Stimulated activated CD8-positive, alpha-beta memory T cell treated with anti-CD3 and anti-CD28 coated beads, Interleukin-15, amount 100 ng/mL, for 24 hours (primary cell): Measurements from ENCODE around the gene PVALB.

ENCODE experiments used
- DNase-seq: peaks from one replicate; pipeline ENCODE4 v3.0.0-alpha.2; 2020; ENCODE audit warnings: low read depth

The PVALB gene

DNA sequence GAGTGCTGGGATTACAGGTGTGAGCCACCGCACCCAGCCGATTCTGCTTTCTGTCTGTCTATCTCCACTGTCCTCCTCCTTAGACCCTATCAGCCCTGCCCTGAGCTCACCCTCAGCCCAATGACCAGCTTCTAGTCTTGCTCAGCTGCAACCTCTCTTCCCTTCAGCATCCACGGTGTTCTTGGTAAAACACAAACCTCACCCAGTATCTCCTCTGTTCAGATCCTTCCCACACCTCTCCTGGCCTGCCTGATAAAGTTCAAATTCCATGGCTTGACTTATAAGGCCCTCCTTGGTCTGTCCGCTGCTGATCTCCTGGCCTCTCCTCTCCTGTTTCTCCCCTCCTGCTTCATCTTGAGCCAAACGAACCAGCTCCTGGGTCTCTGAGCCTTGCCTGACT lies 29.4 kb upstream of the PVALB start:
- DNase-seq: no peak

DNA sequence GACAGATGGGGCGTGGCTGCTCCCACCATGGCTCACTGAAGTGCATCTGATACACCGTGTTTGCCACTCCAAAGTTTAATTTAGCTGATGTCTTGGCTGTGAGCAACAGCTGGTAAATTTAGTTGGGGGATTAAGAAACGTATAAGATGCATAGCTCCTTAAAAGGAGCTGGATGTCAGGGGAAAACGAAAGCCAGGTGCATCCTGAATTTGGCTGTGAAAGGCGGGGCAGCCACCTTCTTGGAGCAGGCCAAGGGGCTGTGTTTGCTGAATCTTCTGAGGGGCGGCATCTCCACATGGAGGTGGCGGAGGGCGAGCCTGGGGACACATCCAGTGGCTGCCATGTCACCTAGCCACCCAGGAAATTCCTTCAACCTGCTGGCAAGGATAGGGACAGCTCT lies 23.3 kb upstream of the PVALB start:
- no peak for DNase-seq

DNA sequence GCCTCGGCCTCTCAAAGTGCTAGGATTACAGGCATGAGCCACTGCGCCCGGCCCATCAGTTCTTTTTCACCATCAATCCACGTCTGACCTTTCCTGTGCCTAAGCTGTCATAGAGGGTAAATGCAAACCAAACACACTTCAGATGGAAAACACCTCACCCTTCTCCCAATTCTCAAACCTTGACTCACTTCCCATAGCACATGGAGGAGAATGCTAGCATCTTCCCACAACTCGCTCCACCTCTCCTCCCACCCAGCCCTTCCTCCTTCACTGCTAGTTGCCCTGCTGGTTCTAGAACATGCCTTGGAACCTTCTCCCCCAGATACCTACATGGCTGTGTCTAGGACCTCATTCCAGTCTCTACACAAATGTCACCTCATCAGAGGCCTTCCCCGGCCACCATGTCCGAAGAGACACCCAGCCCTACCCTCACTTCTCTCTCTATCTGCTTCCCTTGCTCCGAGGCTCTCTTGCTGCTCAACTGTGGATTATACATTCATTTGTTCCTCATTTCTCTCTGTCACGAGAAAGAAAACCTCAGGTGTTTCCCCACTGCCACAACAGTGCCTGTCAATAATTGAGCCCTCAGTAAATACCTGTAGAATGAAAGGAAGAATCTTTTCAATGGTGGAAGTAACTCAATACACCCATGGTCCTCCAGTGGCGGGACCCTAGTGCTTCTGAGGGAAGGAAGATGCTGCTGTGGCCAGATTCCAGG lies 22.7 kb upstream of the PVALB start:
- no peak for DNase-seq

DNA sequence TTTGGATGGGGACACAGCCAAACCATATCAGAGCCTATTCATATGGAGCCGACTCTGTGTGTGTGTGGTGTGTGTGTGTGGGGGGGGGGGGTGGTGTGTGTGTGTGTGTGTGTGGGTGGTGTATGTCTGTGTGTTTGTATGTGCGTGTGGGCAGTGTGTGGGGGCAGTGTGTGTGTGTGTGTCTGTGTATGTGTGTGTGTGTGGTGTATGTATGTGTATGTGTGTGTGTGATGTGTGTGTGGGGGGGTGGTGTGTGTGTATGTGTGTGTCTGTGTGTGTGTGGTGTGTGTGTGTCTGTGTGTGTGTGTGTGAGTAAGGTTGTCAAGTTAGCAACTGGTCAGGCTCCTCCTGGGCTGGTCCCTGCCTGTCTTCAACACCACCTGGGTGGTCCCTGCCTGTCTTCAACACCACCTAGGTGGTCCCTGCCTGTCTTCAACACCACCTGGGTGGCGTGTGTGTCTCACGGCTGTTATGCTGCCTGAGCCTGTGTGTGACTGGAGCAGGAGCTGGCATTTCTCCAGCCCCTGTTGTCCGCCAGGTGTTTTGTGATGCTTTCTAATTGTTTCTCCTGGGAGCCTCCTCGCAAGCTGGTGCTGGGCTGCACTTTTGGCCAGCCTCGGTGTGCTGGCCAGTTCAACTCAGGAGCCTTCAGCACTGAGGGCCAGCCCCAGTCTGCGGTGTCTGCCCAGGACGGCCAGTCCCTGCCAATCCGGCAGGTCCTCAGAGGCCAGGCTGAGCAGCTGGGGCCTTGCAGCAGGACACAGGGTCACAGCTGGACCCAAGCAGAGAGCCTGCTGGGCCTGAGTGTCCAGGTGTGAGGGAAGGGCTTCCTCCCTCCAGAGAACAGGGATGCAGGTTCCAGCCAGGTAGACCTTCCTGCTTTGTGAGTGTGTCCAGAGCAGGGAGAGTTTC lies 21.5 kb upstream of the PVALB start:
- DNase-seq: no peak

DNA sequence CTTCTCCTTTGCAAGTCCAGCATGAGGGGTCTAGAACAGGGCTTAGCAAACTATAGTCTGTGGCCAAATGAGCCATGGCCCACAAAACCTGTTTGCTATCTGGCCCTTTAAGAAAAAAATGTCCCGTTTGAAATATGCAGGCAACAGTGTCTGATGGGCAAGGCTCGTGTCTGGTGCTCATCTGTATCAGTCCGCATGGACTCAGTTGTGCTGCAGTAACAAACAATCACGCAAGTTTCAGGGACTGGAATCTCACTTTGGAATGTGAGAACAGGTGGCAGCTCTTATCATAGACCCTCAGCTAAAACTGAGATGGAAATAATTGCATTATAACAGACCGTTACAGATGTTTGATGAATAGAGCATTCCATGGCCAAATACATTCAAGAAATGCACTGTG lies 19.1 kb upstream of the PVALB start:
- DNase-seq: no peak

DNA sequence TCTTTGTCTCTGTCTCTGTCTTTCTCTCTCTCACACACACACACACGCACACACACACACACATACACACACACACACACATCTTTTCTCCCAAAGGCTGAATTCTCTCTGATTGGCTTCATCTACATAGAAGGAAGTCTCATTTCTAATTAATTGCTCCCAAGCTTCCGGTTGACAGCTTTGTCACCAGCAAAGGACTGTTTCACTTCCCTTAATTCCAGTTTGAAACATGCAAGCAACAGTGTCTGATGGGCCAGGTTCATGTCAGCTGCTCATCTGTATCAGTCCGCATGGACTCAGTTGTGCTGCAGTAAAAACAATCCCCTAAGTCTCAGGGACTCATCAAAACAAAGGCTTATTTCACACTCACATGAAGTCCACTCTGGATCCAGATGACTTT lies 16.2 kb upstream of the PVALB start:
- no peak for DNase-seq

DNA sequence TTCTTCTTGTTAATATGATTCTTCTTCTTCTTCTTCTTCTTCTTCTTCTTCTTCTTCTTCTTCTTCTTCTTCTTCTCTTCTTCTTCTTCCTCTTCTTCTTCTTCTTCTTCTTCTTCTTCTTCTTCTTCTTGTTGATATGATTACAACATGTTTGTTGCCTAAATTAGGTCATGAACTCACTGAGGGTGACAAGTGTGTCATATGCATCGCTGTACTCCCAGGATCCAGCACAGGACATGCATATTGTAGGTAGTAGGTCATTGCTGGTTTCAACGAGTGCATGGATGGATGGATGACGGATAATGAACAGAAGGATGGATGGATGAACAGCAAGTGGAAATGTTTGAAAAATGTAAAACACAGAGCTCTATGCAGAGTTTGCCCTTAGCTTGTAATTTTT lies 14.9 kb upstream of the PVALB start:
- no peak for DNase-seq

DNA sequence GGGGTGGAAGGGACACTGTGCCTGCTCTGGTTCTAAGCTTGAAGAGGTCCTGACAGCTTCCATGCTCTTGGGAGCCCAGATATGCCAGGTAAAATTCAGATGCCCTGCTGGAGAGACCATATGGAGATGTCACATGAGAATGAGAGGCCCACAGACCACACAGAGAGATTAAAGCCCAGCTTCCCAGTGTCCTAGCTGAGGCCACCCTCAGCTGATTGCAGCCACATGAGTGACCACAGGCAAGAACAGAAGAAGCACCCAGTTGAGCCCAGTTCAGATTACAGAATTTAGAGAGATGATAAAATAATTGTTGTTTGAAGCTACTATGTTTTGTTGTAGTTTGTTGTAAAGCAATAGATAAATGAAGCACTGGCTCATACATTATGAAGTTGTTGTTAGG lies 14.4 kb upstream of the PVALB start:
- DNase-seq: no peak

DNA sequence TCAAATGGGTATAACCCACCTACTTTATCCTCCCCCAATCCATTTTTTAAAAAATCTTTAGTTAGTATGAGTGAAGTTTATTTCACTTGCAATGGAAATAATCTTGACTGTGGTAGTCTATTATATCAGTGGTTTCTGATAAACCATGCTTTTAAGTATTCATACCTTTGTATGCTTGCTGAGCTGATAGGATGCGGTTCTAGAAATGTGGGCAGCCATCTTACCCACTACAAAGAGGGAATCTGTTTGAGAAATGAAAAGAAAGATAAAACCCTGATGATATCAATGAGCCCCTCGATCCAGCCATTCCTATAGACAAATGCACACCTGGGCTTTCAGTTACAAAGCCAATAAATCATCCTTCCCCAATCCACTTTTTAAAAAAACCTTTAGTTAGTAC lies 13.8 kb upstream of the PVALB start:
- no peak for DNase-seq

DNA sequence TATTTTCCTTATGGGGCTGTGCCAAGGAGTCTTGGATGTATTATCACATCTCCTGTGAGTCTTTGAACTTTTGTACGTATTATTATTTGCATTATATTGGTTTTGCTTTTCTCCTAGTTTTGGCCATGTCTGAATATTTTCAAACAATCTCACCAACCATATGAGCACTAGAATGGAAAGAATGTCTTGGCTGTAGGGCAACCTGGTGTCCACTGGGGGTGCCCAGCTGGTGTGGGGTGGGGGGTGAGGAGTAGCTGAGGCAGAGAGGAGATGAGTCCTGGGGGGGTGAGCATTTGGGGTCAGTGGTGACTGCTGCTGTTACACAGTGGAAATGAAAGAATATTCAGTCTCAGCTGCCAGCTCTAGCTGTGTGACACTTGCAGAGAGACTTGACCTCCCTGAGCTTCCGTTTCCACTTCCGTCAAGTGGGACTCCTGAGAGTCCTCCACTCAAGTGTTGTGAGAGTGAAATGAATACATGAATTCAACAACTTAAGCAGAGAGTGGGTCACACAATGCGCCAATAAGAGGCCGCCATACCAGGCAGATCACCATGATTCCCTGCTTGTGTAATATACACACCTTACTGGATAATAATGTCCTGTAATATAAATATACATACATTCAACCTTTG lies 12.7 kb upstream of the PVALB start:
- no peak for DNase-seq

DNA sequence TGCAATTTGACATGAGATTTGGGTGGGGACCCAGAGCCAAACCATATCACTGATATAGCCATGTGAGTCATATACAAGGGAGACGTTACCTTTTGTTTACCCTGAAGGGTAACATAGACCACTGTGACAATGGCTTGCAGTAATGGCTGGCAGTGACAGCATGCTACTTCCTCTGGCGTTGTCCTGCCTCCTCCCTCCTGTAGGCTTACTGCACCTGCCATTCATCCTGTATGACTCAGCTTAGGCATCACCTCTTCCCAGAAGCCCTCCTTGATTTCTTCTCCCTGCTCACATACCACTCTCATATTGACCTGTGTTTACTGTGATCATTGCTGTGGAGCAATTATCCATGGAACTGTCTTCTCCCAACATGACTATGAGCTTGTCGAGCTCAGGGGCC lies 12.0 kb upstream of the PVALB start:
- no peak for DNase-seq

DNA sequence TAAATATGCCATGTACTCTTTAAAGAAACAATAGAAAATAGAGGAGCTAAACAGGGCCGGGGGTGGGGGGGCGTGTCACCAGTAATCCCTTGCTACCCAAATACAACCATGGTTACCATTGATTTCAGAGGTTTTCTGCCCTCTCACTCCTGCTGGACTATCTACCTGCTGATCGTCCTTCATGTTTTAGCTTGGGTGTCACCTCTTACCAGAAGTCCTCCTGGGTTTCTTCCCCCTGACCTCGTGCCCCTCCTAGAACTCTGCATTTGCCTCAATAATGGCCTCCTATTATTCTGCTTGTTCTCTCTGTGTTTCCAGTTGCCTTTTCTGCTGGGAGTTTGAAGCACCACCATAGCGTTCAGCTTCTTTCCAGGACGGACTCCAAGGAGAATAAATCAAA lies 9.4 kb upstream of the PVALB start:
- no peak for DNase-seq

DNA sequence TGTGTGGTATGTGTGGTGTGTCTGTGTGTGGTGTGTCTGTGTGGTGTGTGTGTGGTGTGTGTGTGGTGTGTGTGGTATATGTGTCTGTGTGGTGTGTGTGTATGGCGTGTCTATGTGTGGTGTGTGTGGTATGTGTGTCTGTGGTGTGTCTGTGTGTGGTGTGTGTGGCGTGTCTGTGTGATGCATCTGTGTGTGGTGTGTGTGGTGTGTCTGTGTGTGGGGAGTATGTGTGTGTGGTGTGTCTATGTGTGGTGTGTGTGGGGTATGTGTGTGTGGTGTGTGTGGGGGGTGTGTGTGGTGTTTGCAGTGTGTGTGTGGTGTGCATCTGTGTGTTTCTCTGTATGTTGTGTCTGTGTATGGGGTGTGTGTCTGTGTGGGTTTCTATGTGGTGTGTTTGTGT lies 7.8 kb upstream of the PVALB start:
- no peak for DNase-seq

DNA sequence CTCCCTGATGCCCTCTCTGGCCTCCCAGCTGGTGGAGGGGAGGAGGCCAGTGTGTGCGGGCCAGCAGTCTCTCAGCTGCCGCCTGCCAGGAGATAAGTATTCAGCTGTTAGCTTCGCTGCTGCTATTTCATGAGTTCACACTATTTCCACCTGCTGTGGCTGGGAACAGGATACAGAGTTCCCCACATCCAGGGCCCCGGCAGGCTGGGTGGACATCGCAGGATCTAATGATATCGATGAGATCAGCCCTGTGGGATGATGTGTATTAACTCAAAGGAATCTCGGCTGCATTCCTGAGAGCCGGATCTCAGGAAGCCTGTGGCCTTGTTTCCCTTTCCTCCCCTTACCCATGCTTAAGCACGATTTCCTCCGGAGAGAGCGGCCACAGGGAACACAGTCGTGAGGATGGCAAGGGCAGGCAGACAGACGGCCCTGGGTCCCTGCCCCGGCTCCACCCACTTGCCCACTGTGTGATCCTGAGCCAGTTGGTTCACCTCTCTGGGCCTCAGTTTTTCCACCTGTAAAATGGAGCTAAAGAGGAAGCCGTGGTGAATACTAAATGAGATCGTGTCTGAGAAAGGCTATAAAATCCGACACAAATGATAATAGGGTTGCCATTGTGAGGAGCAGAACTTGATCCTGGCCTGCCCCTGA lies 6.5 kb upstream of the PVALB start:
- DNase-seq: no peak

DNA sequence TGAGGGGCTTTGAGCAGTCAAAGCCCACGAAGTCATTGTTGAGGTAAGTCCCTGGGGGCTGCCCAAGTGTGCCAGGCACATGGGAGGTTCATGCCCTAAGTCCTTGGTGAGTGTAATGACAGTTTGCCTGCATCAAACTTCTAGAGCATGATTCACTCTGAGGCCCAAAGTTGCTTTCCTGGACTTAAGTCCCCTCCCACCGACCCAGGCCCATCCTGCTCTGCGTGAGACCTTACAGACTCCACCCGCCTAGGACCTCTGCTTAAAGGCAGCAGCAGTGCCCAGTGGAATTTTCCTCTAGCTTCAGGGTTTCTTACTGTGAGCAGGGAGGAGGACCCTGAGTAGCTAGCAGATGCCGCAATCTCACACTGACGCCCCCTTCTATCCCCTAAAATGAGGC lies 5.7 kb upstream of the PVALB start:
- DNase-seq: no peak

DNA sequence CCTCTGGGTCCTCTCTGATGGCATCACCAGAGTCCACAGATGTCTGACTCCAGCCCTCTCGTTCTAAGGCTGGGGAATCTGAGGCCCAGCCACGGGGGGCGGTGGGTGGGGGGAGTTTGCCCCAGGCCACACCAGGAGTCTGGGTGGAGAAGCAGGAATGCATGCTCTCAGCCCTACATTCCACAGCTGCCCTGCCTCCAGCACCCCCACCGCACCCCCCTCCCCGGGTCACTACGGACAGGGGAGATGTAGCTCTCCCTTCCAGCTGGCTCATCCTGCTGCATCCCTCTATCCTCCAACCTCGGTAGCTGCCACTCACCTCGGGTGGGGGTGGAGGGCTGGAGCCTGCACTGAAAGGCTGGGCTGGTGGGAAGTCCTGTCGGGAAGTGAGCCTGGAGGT lies 2.3 kb upstream of the PVALB start:
- no peak for DNase-seq

DNA sequence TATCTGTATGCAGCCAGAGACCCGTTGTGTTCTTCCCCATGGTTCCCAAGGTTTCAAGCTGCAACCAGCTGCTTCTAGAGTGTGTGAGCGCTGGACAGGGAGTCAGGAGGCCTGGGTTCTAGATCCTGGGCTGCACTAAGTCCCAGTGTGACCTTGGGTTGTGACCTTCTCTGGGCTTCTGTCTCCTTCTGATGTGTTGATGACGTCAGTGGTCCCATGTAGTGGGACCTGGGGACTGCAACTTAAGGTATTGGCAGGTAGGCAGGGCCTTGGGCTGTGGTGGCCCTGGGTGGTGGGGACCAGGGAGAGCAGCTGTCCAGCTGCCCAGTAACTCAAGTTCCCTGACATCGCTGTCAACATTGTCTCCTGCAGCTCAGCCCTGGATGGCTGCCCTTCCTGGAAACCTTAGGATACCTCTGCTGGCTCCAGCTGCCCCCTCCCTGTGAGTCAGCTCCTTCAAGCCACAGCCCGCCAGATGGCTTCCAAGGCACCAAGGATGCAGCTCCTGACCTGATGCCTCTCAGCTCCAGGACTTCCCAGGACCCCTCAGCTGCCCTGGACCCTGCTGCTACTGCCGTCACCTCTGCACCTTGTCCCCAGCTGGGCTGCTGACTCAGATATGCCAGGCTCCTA lies 1.3 kb upstream of the PVALB start:
- DNase-seq: no peak

DNA sequence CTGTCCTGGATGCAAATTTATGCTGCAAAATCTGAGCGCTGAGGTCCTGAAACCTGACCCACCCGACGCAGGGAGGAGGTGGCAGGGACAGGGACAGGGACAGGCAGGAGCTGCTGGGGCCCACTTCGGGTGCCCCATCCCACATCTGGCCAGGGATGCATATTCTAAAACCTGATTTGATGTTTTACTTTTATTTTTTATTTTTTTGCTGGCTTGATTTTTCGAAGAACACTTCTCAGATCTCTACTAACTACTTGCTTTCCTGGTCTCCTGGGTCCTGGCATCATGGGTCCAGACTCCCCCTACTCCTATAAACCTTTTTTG lies 652 bp upstream of the PVALB start:
- no peak for DNase-seq

DNA sequence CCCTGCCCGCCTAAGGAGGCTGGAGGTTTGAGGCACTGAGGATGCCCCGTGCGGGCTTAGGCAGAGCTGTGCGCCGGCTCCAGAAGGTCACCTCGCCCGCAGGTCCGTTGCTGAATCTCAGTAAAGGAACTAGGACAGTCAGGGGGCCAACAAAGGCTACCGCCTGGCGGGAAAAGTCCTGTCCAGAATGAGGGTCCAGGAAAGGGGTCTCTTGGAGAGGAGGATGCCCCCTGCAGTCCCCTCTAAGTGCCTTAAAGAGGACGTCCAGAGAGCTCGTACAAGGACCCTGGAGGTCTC lies 548 bp downstream of the PVALB start:
- no peak for DNase-seq

DNA sequence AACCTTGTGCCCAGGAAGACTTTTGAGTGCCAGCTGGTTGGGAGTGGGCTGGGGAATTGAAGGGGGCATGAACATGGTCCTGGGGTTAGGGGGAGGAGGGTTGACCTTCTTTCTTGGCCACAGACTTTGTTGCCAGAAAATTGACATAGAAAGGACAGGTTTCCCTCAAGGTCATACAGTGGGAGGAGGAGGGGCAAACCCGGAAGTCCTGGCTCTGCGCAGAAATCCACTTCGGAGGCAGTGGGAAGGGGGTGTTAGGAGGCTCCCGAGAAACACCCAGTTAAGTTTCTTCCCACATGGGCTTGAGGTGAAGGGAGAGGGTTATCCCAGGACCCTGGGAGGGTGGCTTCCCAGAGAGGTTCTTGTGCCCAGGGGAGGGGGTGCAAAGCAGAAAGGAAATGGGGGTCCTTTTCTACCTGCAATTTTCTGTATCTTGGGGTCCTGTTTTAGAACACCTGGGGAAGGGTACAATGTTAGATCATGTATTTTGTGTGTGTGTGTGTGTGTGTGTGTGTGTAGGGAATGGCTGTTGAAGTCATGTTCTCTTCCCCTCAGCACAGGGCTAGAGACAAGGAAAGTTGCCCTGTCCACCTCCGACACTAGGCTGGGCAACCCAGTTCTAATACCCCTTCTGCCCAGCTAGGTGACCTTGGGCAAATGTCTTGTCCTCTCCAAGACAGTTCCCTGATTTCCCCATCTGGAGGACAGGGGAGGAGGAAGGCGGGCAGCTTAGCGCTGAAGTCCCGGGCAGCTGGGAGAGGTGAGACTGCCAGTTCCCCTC lies 1.1 kb downstream of the PVALB start:
- DNase-seq: no peak

DNA sequence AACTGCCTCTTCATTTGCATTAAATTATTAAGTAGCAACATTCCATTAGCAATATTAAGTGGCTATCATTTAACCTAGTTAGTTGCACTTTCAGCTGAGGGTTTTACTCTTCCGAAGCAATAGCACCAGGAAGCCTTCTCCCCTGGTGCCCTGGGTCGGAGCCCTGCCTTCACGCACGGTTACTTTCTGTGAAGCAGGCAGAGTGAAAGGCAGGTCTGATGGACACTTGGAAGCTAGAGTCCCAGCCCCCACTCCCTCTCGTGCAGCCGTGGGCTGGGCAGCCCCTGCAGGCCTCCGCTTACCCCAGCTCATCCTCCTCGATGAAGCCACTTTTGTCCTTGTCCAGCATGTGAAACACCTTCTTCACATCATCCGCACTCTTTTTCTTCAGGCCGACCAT lies 2.0 kb downstream of the PVALB start:
- DNase-seq: no peak
